ENCODE data around the gene SMU1. TPM values are rescaled to one million over a fixed set of nuclear protein-coding genes. Genes with fewer than 3 reads are reported as not detected.
A peak's percentile ranks its signal among the peaks of the same experiment; 100 is the strongest.

Gene SMU1
- total RNA-seq, 1 experiment from 2014 or later = 30.5 TPM

- H3K9me3 ChIP-seq (ENCODE audit: control insufficient read depth in 1 of 2, insufficient read depth in 1 of 2, low read depth in 1 of 2, low read length in 2 of 2) = no peaks in the 10 kb centered on the region
- H3K9ac ChIP-seq (ENCODE audit: low read length) = peak overlapping the region; percentile 10; the same call in 1 of the 2 replicates
- H3K27ac ChIP-seq (ENCODE audit: low read depth, low read length) = no peak overlapping the region
- H3K36me3 ChIP-seq (ENCODE audit: control insufficient read depth in 1 of 2, insufficient read depth in 2 of 2, low read length in 2 of 2) = no peaks in the 10 kb centered on the region
- ChIA-PET RAD21 (ENCODE audit: low non-redundant PET in 1 of 2, low total read pairs in 2 of 2, uncharacterized antibody in 2 of 2, unreplicated experiment in 2 of 2) (no interaction called here), POLR2A (no interaction called here), CTCF (interaction anchor here (1.2 kb wide), 1 partner anchor 145 kb away, joined by 5 read pairs; no protein-coding TSS in a partner anchor)
- peak overlapping the region; percentile 91 for H2AFZ ChIP-seq (ENCODE audit: low read depth, low read length, poor library complexity, severe bottlenecking)
- peak; percentile 45; the same call in 1 of the 2 replicates for TF ChIP-seq CBX3 (IDR thresholded peaks at IDR 0.05; ENCODE audit: low read depth)
- peak; percentile 67 to 98 (median 82) for TF ChIP-seq CTCF (IDR thresholded peaks at IDR 0.05 in 2 of 3, conservative IDR thresholded peaks at IDR 0.05 in 1 of 3; ENCODE audit: borderline replicate concordance in 1 of 3, insufficient read depth in 1 of 3, low read depth in 2 of 3, low read length in 2 of 3)
- TF ChIP-seq EZH2phosphoT487 (IDR thresholded peaks at IDR 0.05; ENCODE audit: borderline replicate concordance) = no peak
- TF ChIP-seq TCF7L2 (IDR thresholded peaks at IDR 0.05; ENCODE audit: borderline replicate concordance, extremely low read depth, insufficient read depth, insufficient read length) = no peak
- no peak for TF ChIP-seq ELF1 (IDR thresholded peaks at IDR 0.05; ENCODE audit: borderline replicate concordance, low read depth)
- TF ChIP-seq MAX (IDR thresholded peaks at IDR 0.05) = peak; percentile 39
- TF ChIP-seq YY1 (IDR thresholded peaks at IDR 0.05; ENCODE audit: extremely low read depth, insufficient replicate concordance, low read depth, low read length) = peak; percentile 9
- peak; percentile 98 for TF ChIP-seq RAD21 (IDR thresholded peaks at IDR 0.05; ENCODE audit: low read depth)
- peaks cover 3% of the 10 kb centered on the region for H3K79me2 ChIP-seq (ENCODE audit: insufficient read depth, low read length)
- no peaks in the 10 kb centered on the region for H3K9me2 ChIP-seq (ENCODE audit: insufficient read depth)
- intact Hi-C loops (cut with micrococcal nuclease) = loop anchor here (1.0 kb wide), 2 partner anchors 90 to 144 kb away; no protein-coding TSS in a partner anchor
- peaks cover 0 to 10% of the 10 kb centered on the region in 2 experiments; a peak in 3 of 4 replicates for H3K4me1 ChIP-seq (ENCODE audit: control insufficient read depth in 1 of 2, insufficient read depth in 2 of 2, low read length in 2 of 2)
- no TSS peak for BruUV-seq (replicated peaks)
- H3K27me3 ChIP-seq (ENCODE audit: insufficient read depth, low read length) = no peaks in the 10 kb centered on the region
- DNase-seq (ENCODE audit: low read depth, low spot score) (peak; percentile 79), ATAC-seq (peak; percentile 63)
- H3K4me2 ChIP-seq (ENCODE audit: low read length) = peak overlapping the region; percentile 64
- H4K20me1 ChIP-seq (ENCODE audit: insufficient read depth) = no peaks in the 10 kb centered on the region
- H3K4me3 ChIP-seq (replicated peaks in 1 of 2; ENCODE audit: low read depth in 1 of 2, low read length in 2 of 2) = peak overlapping the region; percentile 7 to 32; a peak in 3 of 4 replicates
Measured at GRCh38 chr9:33081128-33081851, 4.8 kb upstream of the SMU1 start.

Data from HCT116 (cell line).